H9 (cell line): Measurements from ENCODE around the gene IQGAP3. TPM values are rescaled to one million over a fixed set of nuclear protein-coding genes. Genes with fewer than 3 reads are reported as not detected.

Experiments used
- DNase-seq: peaks from one replicate; pipeline ENCODE4 v3.0.0-alpha.2; 2017
- H2AFZ ChIP-seq: one replicate; pipeline ENCODE4 v1.6.1; 2013; ENCODE audit warnings: mild to moderate bottlenecking, low read length, control low read depth, moderate library complexity
- H2AK5ac ChIP-seq: 2 replicates; pipeline ENCODE4 v1.6.1; 2013; ENCODE audit warnings: low read length, control low read depth, mixed read lengths; ENCODE audit not compliant: insufficient read length
- H2BK120ac ChIP-seq: one replicate; pipeline ENCODE4 v1.6.1; 2013; ENCODE audit warnings: low read depth, mild to moderate bottlenecking, low read length, control low read depth, inconsistent platforms; ENCODE audit not compliant: poor library complexity, severe bottlenecking
- H2BK12ac ChIP-seq: 2 replicates; pipeline ENCODE4 v1.6.1; 2013; ENCODE audit warnings: low read length, control low read depth, mixed read lengths, low read depth; ENCODE audit not compliant: insufficient read length
- H2BK15ac ChIP-seq: 2 replicates; pipeline ENCODE4 v1.6.1; 2013; ENCODE audit warnings: low read depth, low read length, control low read depth
- H2BK20ac ChIP-seq: one replicate; pipeline ENCODE4 v1.6.1; 2013; ENCODE audit warnings: low read depth, mild to moderate bottlenecking, low read length, control low read depth, inconsistent platforms; ENCODE audit not compliant: poor library complexity, severe bottlenecking
- H2BK5ac ChIP-seq: 2 replicates; pipeline ENCODE4 v1.6.1; 2013; ENCODE audit warnings: low read length, control low read depth, mixed read lengths; ENCODE audit not compliant: insufficient read length
- H3K14ac ChIP-seq: 2 replicates; pipeline ENCODE4 v1.6.1; 2013; ENCODE audit warnings: low read length, control low read depth; ENCODE audit not compliant: insufficient read depth
- H3K18ac ChIP-seq: 2 replicates; pipeline ENCODE4 v1.6.1; 2013; ENCODE audit warnings: low read depth, mild to moderate bottlenecking, mixed read lengths, low read length, control low read depth; ENCODE audit not compliant: insufficient read length
- H3K23ac ChIP-seq: 2 replicates; pipeline ENCODE4 v1.6.1; 2013; ENCODE audit warnings: low read length, control low read depth, mixed read lengths, low read depth; ENCODE audit not compliant: insufficient read length
- H3K23me2 ChIP-seq: 2 replicates; pipeline ENCODE4 v1.6.1; 2013; ENCODE audit warnings: low read depth, mild to moderate bottlenecking, mixed read lengths, low read length, control low read depth; ENCODE audit not compliant: insufficient read length, poor library complexity, severe bottlenecking
- H3K27ac ChIP-seq: 2 replicates; pipeline ENCODE4 v1.5.1; 2013; ENCODE audit warnings: low read length, control low read depth, mixed read lengths, low read depth; ENCODE audit not compliant: insufficient read length
- H3K27me3 ChIP-seq: 2 replicates; pipeline ENCODE4 v1.6.1; 2013; ENCODE audit warnings: low read length, control low read depth, inconsistent platforms; ENCODE audit not compliant: insufficient read depth
- H3K4ac ChIP-seq: 2 replicates; pipeline ENCODE4 v1.6.1; 2013; ENCODE audit warnings: low read depth, mild to moderate bottlenecking, control low read depth, inconsistent platforms, low read length, moderate library complexity
- H3K4me1 ChIP-seq: 2 replicates; pipeline ENCODE4 v1.6.1; 2013; ENCODE audit warnings: low read length, control low read depth, inconsistent platforms; ENCODE audit not compliant: insufficient read depth
- H3K4me2 ChIP-seq: 2 replicates; pipeline ENCODE4 v1.6.1; 2013; ENCODE audit warnings: low read length, control low read depth, mixed read lengths; ENCODE audit not compliant: insufficient read length, insufficient read depth
- H3K56ac ChIP-seq: 2 replicates; pipeline ENCODE4 v1.6.1; 2013; ENCODE audit warnings: low read depth, mild to moderate bottlenecking, mixed read lengths, low read length, control low read depth; ENCODE audit not compliant: insufficient read length
- H3K79me1 ChIP-seq: 2 replicates; pipeline ENCODE4 v1.6.1; 2013; ENCODE audit warnings: low read depth, mild to moderate bottlenecking, moderate library complexity, low read length, control low read depth, inconsistent platforms; ENCODE audit not compliant: insufficient read depth, poor library complexity, severe bottlenecking
- H3K79me2 ChIP-seq: 2 replicates; pipeline ENCODE4 v1.6.1; 2013; ENCODE audit warnings: low read length, control low read depth, inconsistent platforms; ENCODE audit not compliant: insufficient read depth
- H3K9ac ChIP-seq: 2 replicates; pipeline ENCODE4 v1.6.1; 2013; ENCODE audit warnings: low read length, control low read depth, mixed read lengths; ENCODE audit not compliant: insufficient read length; ENCODE audit errors: extremely low read depth
- H3K9me3 ChIP-seq: one replicate; pipeline ENCODE4 v1.6.1; 2013; ENCODE audit warnings: low read depth, low read length, inconsistent platforms; ENCODE audit not compliant: control insufficient read depth
- H3T11ph ChIP-seq: one replicate; pipeline ENCODE4 v1.6.1; 2013; ENCODE audit warnings: mild to moderate bottlenecking, low read length, control low read depth, inconsistent platforms
- H4K20me1 ChIP-seq: one replicate; pipeline ENCODE4 v1.6.1; 2013; ENCODE audit not compliant: control insufficient read depth, insufficient read length, insufficient read depth
- H4K5ac ChIP-seq: 2 replicates; pipeline ENCODE4 v1.6.1; 2013; ENCODE audit warnings: low read depth, mild to moderate bottlenecking, mixed read lengths, low read length, control low read depth; ENCODE audit not compliant: insufficient read length
- H4K8ac ChIP-seq: replicated peaks from 2 replicates; pipeline ENCODE4 v1.6.1; 2013; ENCODE audit warnings: low read length, control low read depth, mixed read lengths, low read depth; ENCODE audit not compliant: insufficient read length
- H4K91ac ChIP-seq: 2 replicates; pipeline ENCODE4 v1.6.1; 2013; ENCODE audit warnings: low read depth, mild to moderate bottlenecking, moderate library complexity, mixed read lengths, low read length, control low read depth; ENCODE audit not compliant: insufficient read length
- H3K27ac Mint-ChIP-seq, 3 experiments: 2 replicates in 2 of 3; 3 replicates in 1 of 3; pipeline ENCODE4 v1.8.0; 2020 to 2021; ENCODE audit warnings: mixed read lengths in 3 of 3, mild to moderate bottlenecking in 1 of 3, moderate library complexity in 1 of 3
- H3K27me3 Mint-ChIP-seq: 2 replicates; pipeline ENCODE4 v1.8.0; 2021; ENCODE audit warnings: low read depth, mild to moderate bottlenecking, moderate library complexity, mixed read lengths
- H3K36me3 Mint-ChIP-seq, 3 experiments: 2 replicates in 2 of 3; 3 replicates in 1 of 3; pipeline ENCODE4 v1.8.0; 2020 to 2021; ENCODE audit warnings: low read depth in 3 of 3, mixed read lengths in 3 of 3; ENCODE audit not compliant: insufficient read depth in 1 of 3
- H3K4me1 Mint-ChIP-seq, 2 experiments: 2 replicates each; pipeline ENCODE4 v1.8.0; 2020; ENCODE audit warnings: mixed read lengths in 2 of 2
- H3K4me3 Mint-ChIP-seq, 2 experiments: 2 replicates in 1 of 2; 3 replicates in 1 of 2; pipeline ENCODE4 v1.8.0; 2020 to 2021; ENCODE audit warnings: mild to moderate bottlenecking in 2 of 2, mixed read lengths in 2 of 2, moderate library complexity in 1 of 2
- H3K9me3 Mint-ChIP-seq, 2 experiments: 2 replicates in 1 of 2; 3 replicates in 1 of 2; pipeline ENCODE4 v1.8.0; 2020; ENCODE audit warnings: mild to moderate bottlenecking in 2 of 2, mixed read lengths in 2 of 2, moderate library complexity in 1 of 2
- WGBS: extraction: QIAGEN DNeasy Blood & Tissue Kit; methylation state at CpG from one replicate; pipeline ENCODE4 v1.1.7; 2013; ENCODE audit warnings: missing lambda C conversion rate, low lambda C conversion rate, mixed read lengths; ENCODE audit not compliant: insufficient read length; ENCODE audit errors: extremely low coverage; 5-methylcytosine and 5-hydroxymethylcytosine counted together
- total RNA-seq: library from RNA; stranded (reverse); gene quantifications from 2 replicates; pipeline ENCODE4 v1.2.1, GENCODE V29; 2021
- TF ChIP-seq, protein P1 (sequence below): fragments of 200-600 bp; sonication (generic); conservative IDR thresholded peaks from 3 replicates; pipeline ENCODE4 v1.8.0; 2021; ENCODE audit warnings: antibody characterized with exemption, mild to moderate bottlenecking

Gene IQGAP3
- total RNA-seq, 1 experiment from 2014 or later = 24.5 TPM

DNA sequence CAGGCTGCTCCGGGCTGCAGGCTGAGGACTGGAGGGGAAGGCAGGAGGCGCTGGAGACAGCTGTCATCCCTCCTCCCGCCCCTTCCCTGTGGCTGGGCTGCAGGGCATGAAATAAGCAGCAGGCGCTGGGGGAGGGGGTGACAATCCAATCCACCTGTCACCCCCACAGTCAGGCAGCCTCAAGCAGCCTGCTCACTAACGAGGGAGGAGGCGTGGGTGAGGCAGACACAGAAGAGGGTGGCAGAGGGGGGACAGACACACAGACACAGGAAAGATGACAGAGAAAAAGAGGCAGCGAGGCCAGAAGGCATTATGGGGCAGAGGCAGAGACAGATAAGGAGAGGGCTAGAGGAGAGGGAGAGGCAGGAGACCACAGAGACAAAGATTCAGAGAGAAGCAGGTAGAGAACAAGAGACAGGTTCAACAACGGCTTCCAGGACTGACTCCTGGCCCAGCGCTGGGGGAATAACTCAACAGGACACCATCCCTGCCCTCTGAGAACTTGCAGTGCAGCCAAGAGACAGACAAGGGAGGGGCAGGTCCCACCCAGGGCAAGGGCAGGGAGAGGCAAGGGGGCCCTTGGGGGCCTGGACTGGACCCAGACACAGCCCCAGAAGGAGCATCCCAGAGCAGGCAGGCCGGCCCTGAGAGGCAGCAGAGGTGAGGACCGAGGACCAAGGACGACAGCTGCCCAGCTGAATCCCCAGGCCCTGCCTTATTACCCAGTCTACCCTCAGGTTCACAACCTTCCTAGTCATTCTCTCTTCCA is 83.0 kb downstream of the IQGAP3 start:
- H3K4me3 Mint-ChIP-seq = peak overlapping the region in 1 of 2 experiments; percentile 70; a peak in 3 of 5 replicates
- Histone ChIP-seq H3K79me1 (no peaks in the 10 kb centered on the region), H3K23ac (no peak overlapping the region), H3K4ac (no peak overlapping the region), H4K5ac (no peak overlapping the region), H2BK15ac (no peak overlapping the region), H3K9me3 (no peaks in the 10 kb centered on the region), H3K18ac (no peak overlapping the region), H4K20me1 (no peaks in the 10 kb centered on the region), H2BK5ac (no peak overlapping the region), H3T11ph (no peak overlapping the region), H3K9ac (no peak overlapping the region), H2AFZ (no peak overlapping the region), H4K8ac (no peak overlapping the region), H3K79me2 (no peaks in the 10 kb centered on the region; the same call in 1 of the 2 replicates), H3K4me2 (peak overlapping the region; percentile 41), H3K14ac (0 out of 2 replicates have a peak overlapping the region, but pooled peaks have one; percentile 6), H3K4me1 (peaks cover 19% of the 10 kb centered on the region), H3K27ac (no peak overlapping the region), H2BK12ac (no peak overlapping the region), H2BK120ac (no peak overlapping the region), H4K91ac (no peak overlapping the region), H3K27me3 (no peaks in the 10 kb centered on the region), H3K23me2 (no peaks in the 10 kb centered on the region), H3K56ac (no peak overlapping the region), H2AK5ac (no peak overlapping the region), H2BK20ac (no peak overlapping the region)
- peak; percentile 66 for DNase-seq
- no CpG with 5 or more reads among the region's 12 CpGs for WGBS
- H3K9me3 Mint-ChIP-seq = no peaks in the 10 kb centered on the region
- H3K27me3 Mint-ChIP-seq = no peaks in the 10 kb centered on the region
- no peaks in the 10 kb centered on the region; a peak in 1 of 7 replicates for H3K36me3 Mint-ChIP-seq
- peak overlapping the region in 2 of 3 experiments; percentile 53 to 76; a peak in 3 of 7 replicates for H3K27ac Mint-ChIP-seq
- TF ChIP-seq, protein P1, sequence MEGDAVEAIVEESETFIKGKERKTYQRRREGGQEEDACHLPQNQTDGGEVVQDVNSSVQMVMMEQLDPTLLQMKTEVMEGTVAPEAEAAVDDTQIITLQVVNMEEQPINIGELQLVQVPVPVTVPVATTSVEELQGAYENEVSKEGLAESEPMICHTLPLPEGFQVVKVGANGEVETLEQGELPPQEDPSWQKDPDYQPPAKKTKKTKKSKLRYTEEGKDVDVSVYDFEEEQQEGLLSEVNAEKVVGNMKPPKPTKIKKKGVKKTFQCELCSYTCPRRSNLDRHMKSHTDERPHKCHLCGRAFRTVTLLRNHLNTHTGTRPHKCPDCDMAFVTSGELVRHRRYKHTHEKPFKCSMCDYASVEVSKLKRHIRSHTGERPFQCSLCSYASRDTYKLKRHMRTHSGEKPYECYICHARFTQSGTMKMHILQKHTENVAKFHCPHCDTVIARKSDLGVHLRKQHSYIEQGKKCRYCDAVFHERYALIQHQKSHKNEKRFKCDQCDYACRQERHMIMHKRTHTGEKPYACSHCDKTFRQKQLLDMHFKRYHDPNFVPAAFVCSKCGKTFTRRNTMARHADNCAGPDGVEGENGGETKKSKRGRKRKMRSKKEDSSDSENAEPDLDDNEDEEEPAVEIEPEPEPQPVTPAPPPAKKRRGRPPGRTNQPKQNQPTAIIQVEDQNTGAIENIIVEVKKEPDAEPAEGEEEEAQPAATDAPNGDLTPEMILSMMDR = peak; percentile 25; the same call in 2 of the 3 replicates
- H3K4me1 Mint-ChIP-seq = peaks cover 53 to 68% of the 10 kb centered on the region in 2 experiments
